WTC11 (cell line): ENCODE results near the gene GRM7. TPM values are rescaled to one million over a fixed set of nuclear protein-coding genes. Genes with fewer than 3 reads are reported as not detected.

ENCODE experiments used
- ATAC-seq: fragments of 200-7000 bp; cut with Tn5 transposase; 2 replicates; pipeline ENCODE4 v1.10.0; 2021; ENCODE audit warnings: mild to moderate bottlenecking, moderate library complexity
- CTCF ChIA-PET: fragments of 300-600 bp; sonication (Branson Sonifier 250); formaldehyde crosslinking; loops from one replicate; lab custom pipeline; 2021; ENCODE audit warnings: antibody characterized with exemption; lab: Charles Lee
- POLR2A ChIA-PET: fragments of 350-600 bp; sonication (Branson Sonifier 250); formaldehyde crosslinking; loops from one replicate; lab custom pipeline; 2021; ENCODE audit warnings: antibody characterized with exemption; lab: Charles Lee
- DNase-seq: peaks from one replicate; pipeline ENCODE4 v3.0.0; 2021; ENCODE audit warnings: low spot score
- H3K27ac Mint-ChIP-seq: 2 replicates; pipeline ENCODE4 v1.8.0; 2021; ENCODE audit warnings: mixed read lengths
- H3K27me3 Mint-ChIP-seq: 2 replicates; pipeline ENCODE4 v1.8.0; 2021; ENCODE audit warnings: low read depth, mild to moderate bottlenecking, moderate library complexity, mixed read lengths
- H3K36me3 Mint-ChIP-seq: 2 replicates; pipeline ENCODE4 v1.8.0; 2021; ENCODE audit warnings: mixed read lengths
- H3K4me1 Mint-ChIP-seq: 2 replicates; pipeline ENCODE4 v1.8.0; 2022; ENCODE audit warnings: mixed read lengths
- H3K4me3 Mint-ChIP-seq: 2 replicates; pipeline ENCODE4 v1.8.0; 2021; ENCODE audit warnings: mild to moderate bottlenecking, moderate library complexity, mixed read lengths
- H3K9me3 Mint-ChIP-seq: 2 replicates; pipeline ENCODE4 v1.8.0; 2021; ENCODE audit warnings: mixed read lengths
- E2F1 ChIP-seq: sonication (generic); formaldehyde crosslinking; IDR thresholded peaks from 2 replicates; pipeline ENCODE4 v1.8.0; 2022; ENCODE audit warnings: mild to moderate bottlenecking, missing genetic modification reagents
- GRHL2 ChIP-seq: fragments of 250-450 bp; sonication (Bioruptor Pico); IDR thresholded peaks from 2 replicates; pipeline ENCODE4 v1.8.0; 2022; ENCODE audit warnings: mild to moderate bottlenecking, moderate library complexity; ENCODE audit not compliant: insufficient replicate concordance, severe bottlenecking
- MAX ChIP-seq: sonication (generic); formaldehyde crosslinking; IDR thresholded peaks from 2 replicates; pipeline ENCODE4 v1.8.0; 2022; ENCODE audit warnings: mild to moderate bottlenecking, missing genetic modification reagents
- PREB ChIP-seq: sonication (generic); formaldehyde crosslinking; IDR thresholded peaks from 2 replicates; pipeline ENCODE4 v1.8.1; 2022; ENCODE audit warnings: mild to moderate bottlenecking, missing genetic modification reagents, moderate library complexity, borderline replicate concordance
- SMAD4 ChIP-seq: sonication (generic); formaldehyde crosslinking; IDR thresholded peaks from 2 replicates; pipeline ENCODE4 v1.8.0; 2022; ENCODE audit warnings: mild to moderate bottlenecking, missing genetic modification reagents
- ZNF219 ChIP-seq: sonication (generic); formaldehyde crosslinking; IDR thresholded peaks from 2 replicates; pipeline ENCODE4 v1.8.0; 2023; ENCODE audit warnings: missing genetic modification reagents, mild to moderate bottlenecking, borderline replicate concordance
- ZNF281 ChIP-seq: sonication (generic); formaldehyde crosslinking; IDR thresholded peaks from 2 replicates; pipeline ENCODE4 v1.8.0; 2023; ENCODE audit warnings: mild to moderate bottlenecking, missing genetic modification reagents
- ZNF396 ChIP-seq: fragments of 250-450 bp; sonication (Bioruptor Pico); IDR thresholded peaks from 2 replicates; pipeline ENCODE4 v1.8.0; 2021; ENCODE audit warnings: mild to moderate bottlenecking, moderate library complexity, borderline replicate concordance
- ZSCAN18 ChIP-seq: fragments of 250-450 bp; sonication (Bioruptor Pico); IDR thresholded peaks from 2 replicates; pipeline ENCODE4 v2.1.2; 2022; ENCODE audit warnings: mild to moderate bottlenecking, moderate library complexity
- total RNA-seq: library from RNA; stranded (reverse); gene quantifications from 3 replicates; pipeline ENCODE4 v1.2.3, GENCODE V29; 2021
- TF ChIP-seq, protein P1 (sequence below): sonication (generic); formaldehyde crosslinking; IDR thresholded peaks from 2 replicates; pipeline ENCODE4 v1.8.0; 2023; ENCODE audit warnings: missing genetic modification reagents
- TF ChIP-seq, protein P2 (sequence below): fragments of 250-450 bp; sonication (Bioruptor Pico); IDR thresholded peaks from 2 replicates; pipeline ENCODE4 v1.9.0; 2021; ENCODE audit warnings: mild to moderate bottlenecking, borderline replicate concordance
- TF ChIP-seq, protein P3 (sequence below): sonication (generic); formaldehyde crosslinking; IDR thresholded peaks from 2 replicates; pipeline ENCODE4 v1.8.0; 2023; ENCODE audit warnings: missing genetic modification reagents, mild to moderate bottlenecking, borderline replicate concordance
- TF ChIP-seq, protein P4 (sequence below): fragments of 250-450 bp; sonication (Bioruptor Pico); conservative IDR thresholded peaks from 2 replicates; pipeline ENCODE4 v1.9.0; 2021; ENCODE audit warnings: mild to moderate bottlenecking
- TF ChIP-seq, protein P5 (sequence below): fragments of 250-450 bp; sonication (Bioruptor Pico); IDR thresholded peaks from 2 replicates; pipeline ENCODE4 v1.9.0; 2021; ENCODE audit warnings: mild to moderate bottlenecking

The GRM7 gene
- total RNA-seq, 1 experiment from 2014 or later, result 0.42 TPM

DNA sequence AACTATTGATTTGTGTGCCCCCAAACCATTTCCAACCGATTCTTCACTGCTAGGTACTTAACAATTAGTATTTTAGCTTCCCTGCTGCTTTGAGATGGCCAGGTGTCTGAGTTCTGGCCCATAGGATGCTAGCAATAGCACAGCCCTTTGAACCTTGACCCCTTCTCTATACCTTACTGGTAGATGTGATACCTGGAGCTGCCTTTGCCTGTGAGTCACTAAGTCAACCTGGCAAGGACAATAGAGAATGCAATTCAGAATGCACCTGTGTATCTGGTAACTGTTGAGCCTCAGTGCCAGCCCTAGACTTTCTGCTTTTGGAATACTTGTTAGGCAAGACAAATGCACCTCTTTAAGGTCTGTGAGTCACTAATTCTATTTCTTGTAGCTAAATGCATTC lies 467.4 kb downstream of the GRM7 start:
- POLR2A ChIA-PET, result no interaction called here
- no peaks in the 10 kb centered on the region for H3K27me3 Mint-ChIP-seq
- DNase-seq, result no peak
- CTCF ChIA-PET, result no interaction called here
- no peak overlapping the region for H3K4me3 Mint-ChIP-seq
- no peaks in the 10 kb centered on the region for H3K9me3 Mint-ChIP-seq
- TF ChIP-seq, protein P1, sequence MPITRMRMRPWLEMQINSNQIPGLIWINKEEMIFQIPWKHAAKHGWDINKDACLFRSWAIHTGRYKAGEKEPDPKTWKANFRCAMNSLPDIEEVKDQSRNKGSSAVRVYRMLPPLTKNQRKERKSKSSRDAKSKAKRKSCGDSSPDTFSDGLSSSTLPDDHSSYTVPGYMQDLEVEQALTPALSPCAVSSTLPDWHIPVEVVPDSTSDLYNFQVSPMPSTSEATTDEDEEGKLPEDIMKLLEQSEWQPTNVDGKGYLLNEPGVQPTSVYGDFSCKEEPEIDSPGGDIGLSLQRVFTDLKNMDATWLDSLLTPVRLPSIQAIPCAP (CRISPR knock-in tag), result no peak
- TF ChIP-seq MAX, result no peak
- TF ChIP-seq E2F1 (CRISPR knock-in tag), result no peak
- no peak for TF ChIP-seq ZNF396 (CRISPR knock-in tag)
- TF ChIP-seq SMAD4, result no peak
- TF ChIP-seq GRHL2 (CRISPR knock-in tag), result no peak
- no peak for TF ChIP-seq ZSCAN18 (CRISPR knock-in tag)
- TF ChIP-seq, protein P2, sequence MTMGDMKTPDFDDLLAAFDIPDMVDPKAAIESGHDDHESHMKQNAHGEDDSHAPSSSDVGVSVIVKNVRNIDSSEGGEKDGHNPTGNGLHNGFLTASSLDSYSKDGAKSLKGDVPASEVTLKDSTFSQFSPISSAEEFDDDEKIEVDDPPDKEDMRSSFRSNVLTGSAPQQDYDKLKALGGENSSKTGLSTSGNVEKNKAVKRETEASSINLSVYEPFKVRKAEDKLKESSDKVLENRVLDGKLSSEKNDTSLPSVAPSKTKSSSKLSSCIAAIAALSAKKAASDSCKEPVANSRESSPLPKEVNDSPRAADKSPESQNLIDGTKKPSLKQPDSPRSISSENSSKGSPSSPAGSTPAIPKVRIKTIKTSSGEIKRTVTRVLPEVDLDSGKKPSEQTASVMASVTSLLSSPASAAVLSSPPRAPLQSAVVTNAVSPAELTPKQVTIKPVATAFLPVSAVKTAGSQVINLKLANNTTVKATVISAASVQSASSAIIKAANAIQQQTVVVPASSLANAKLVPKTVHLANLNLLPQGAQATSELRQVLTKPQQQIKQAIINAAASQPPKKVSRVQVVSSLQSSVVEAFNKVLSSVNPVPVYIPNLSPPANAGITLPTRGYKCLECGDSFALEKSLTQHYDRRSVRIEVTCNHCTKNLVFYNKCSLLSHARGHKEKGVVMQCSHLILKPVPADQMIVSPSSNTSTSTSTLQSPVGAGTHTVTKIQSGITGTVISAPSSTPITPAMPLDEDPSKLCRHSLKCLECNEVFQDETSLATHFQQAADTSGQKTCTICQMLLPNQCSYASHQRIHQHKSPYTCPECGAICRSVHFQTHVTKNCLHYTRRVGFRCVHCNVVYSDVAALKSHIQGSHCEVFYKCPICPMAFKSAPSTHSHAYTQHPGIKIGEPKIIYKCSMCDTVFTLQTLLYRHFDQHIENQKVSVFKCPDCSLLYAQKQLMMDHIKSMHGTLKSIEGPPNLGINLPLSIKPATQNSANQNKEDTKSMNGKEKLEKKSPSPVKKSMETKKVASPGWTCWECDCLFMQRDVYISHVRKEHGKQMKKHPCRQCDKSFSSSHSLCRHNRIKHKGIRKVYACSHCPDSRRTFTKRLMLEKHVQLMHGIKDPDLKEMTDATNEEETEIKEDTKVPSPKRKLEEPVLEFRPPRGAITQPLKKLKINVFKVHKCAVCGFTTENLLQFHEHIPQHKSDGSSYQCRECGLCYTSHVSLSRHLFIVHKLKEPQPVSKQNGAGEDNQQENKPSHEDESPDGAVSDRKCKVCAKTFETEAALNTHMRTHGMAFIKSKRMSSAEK (CRISPR knock-in tag), result no peak
- no peak for TF ChIP-seq PREB (CRISPR knock-in tag)
- TF ChIP-seq, protein P3, sequence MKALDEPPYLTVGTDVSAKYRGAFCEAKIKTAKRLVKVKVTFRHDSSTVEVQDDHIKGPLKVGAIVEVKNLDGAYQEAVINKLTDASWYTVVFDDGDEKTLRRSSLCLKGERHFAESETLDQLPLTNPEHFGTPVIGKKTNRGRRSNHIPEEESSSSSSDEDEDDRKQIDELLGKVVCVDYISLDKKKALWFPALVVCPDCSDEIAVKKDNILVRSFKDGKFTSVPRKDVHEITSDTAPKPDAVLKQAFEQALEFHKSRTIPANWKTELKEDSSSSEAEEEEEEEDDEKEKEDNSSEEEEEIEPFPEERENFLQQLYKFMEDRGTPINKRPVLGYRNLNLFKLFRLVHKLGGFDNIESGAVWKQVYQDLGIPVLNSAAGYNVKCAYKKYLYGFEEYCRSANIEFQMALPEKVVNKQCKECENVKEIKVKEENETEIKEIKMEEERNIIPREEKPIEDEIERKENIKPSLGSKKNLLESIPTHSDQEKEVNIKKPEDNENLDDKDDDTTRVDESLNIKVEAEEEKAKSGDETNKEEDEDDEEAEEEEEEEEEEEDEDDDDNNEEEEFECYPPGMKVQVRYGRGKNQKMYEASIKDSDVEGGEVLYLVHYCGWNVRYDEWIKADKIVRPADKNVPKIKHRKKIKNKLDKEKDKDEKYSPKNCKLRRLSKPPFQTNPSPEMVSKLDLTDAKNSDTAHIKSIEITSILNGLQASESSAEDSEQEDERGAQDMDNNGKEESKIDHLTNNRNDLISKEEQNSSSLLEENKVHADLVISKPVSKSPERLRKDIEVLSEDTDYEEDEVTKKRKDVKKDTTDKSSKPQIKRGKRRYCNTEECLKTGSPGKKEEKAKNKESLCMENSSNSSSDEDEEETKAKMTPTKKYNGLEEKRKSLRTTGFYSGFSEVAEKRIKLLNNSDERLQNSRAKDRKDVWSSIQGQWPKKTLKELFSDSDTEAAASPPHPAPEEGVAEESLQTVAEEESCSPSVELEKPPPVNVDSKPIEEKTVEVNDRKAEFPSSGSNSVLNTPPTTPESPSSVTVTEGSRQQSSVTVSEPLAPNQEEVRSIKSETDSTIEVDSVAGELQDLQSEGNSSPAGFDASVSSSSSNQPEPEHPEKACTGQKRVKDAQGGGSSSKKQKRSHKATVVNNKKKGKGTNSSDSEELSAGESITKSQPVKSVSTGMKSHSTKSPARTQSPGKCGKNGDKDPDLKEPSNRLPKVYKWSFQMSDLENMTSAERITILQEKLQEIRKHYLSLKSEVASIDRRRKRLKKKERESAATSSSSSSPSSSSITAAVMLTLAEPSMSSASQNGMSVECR (CRISPR knock-in tag), result no peak
- TF ChIP-seq, protein P4, sequence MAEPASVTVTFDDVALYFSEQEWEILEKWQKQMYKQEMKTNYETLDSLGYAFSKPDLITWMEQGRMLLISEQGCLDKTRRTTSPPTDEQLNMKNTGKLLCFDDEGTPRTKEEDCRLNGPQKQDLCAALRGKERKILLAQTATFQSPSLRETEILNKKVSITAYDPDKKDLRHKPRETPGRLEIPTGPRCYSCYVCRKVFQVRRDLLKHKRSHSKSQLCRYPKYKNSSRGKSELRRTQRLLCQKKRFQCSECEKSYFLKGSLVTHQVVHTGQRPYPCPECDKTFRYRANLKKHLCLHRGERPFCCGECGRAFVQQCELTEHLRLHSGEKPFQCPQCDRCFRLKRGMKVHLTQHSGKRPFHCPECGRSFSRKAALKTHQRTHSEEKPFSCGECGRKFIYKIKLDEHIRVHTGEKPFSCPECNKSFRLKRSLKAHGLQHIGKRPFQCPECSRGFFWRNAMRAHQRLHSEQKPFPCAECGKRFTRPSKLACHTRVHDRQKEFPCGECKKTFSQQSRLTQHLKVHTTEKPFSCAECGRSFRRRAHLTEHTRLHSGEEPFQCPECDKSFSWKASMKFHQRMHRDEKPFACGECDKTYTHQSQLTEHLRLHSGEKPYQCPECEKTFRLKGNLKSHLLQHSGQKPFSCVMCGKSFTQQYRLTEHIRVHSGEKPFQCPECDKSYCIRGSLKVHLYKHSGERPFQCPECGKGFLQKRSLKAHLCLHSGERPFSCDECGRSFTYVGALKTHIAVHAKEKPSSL (CRISPR knock-in tag), result no peak
- no peak for TF ChIP-seq ZNF281 (CRISPR knock-in tag)
- TF ChIP-seq, protein P5, sequence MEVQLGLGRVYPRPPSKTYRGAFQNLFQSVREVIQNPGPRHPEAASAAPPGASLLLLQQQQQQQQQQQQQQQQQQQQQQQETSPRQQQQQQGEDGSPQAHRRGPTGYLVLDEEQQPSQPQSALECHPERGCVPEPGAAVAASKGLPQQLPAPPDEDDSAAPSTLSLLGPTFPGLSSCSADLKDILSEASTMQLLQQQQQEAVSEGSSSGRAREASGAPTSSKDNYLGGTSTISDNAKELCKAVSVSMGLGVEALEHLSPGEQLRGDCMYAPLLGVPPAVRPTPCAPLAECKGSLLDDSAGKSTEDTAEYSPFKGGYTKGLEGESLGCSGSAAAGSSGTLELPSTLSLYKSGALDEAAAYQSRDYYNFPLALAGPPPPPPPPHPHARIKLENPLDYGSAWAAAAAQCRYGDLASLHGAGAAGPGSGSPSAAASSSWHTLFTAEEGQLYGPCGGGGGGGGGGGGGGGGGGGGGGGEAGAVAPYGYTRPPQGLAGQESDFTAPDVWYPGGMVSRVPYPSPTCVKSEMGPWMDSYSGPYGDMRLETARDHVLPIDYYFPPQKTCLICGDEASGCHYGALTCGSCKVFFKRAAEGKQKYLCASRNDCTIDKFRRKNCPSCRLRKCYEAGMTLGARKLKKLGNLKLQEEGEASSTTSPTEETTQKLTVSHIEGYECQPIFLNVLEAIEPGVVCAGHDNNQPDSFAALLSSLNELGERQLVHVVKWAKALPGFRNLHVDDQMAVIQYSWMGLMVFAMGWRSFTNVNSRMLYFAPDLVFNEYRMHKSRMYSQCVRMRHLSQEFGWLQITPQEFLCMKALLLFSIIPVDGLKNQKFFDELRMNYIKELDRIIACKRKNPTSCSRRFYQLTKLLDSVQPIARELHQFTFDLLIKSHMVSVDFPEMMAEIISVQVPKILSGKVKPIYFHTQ (CRISPR knock-in tag), result no peak
- TF ChIP-seq ZNF219 (CRISPR knock-in tag), result no peak
- TF ChIP-seq, all 79 proteins: peak for 0
- Mint-ChIP-seq H3K4me1 (peaks cover 10% of the 10 kb centered on the region), H3K36me3 (no peaks in the 10 kb centered on the region), H3K27ac (no peak overlapping the region)
- ATAC-seq, result no peak
